ENCODE results near the gene PIP5K1B. TPM values are rescaled to one million over a fixed set of nuclear protein-coding genes. Genes with fewer than 3 reads are reported as not detected.

The PIP5K1B gene
- total and polyA plus RNA-seq, 2 donors (not counting 3 experiments of a cell fraction or from before 2014, with no cell fraction given) = 0.27 TPM; not detected in 1

- POLR2A ChIA-PET = no interaction called here
- no peak for DNase-seq (ENCODE audit: low read depth, low spot score)
- no peak overlapping the region for H2AFZ ChIP-seq (ENCODE audit: low read depth, low read length)
- H3K27ac ChIP-seq (ENCODE audit: insufficient read depth, low read depth, low read length) = no peak overlapping the region
- H4K20me1 ChIP-seq (replicated peaks; ENCODE audit: control insufficient read depth, extremely low read depth, insufficient read depth, low read length) = no peaks in the 10 kb centered on the region
- no peak overlapping the region for H3K4me3 ChIP-seq (replicated peaks in 1 of 3; ENCODE audit: insufficient read depth in 1 of 3, low read depth in 1 of 3, low read length in 3 of 3)
- dilution Hi-C loops (cut with MboI; ENCODE audit: extremely low pct_ligation_motif_present, low sequenced_read_pairs) = no loop called here
- no peak overlapping the region for H3K4me2 ChIP-seq (ENCODE audit: insufficient read depth, low read length)
- no peaks in the 10 kb centered on the region for H3K36me3 ChIP-seq (ENCODE audit: control insufficient read depth in 2 of 2, extremely low read depth in 1 of 2, insufficient read depth in 2 of 2, low read length in 2 of 2)
- TF ChIP-seq EZH2 (IDR thresholded peaks at IDR 0.05; ENCODE audit: borderline replicate concordance, low read depth, low read length, severe bottlenecking) (no peak), CTCF (IDR thresholded peaks at IDR 0.05; ENCODE audit: extremely low read depth in 1 of 2, insufficient read depth in 1 of 2, low read depth in 1 of 2, low read length in 2 of 2) (no peak), GATA2 (IDR thresholded peaks at IDR 0.05; ENCODE audit: insufficient read depth, insufficient read length, low read depth, low read length) (no peak), POLR2A (IDR thresholded peaks at IDR 0.05; ENCODE audit: low read depth, low read length) (no peak), FOS (IDR thresholded peaks at IDR 0.05; ENCODE audit: borderline replicate concordance, insufficient read depth, low read length) (no peak), MYC (IDR thresholded peaks at IDR 0.05; ENCODE audit: low read depth, low read length) (no peak), MAX (IDR thresholded peaks at IDR 0.05; ENCODE audit: insufficient read depth, insufficient read length) (no peak), POLR2AphosphoS5 (IDR thresholded peaks at IDR 0.05; ENCODE audit: insufficient read depth, low read depth, low read length) (no peak), JUN (IDR thresholded peaks at IDR 0.05; ENCODE audit: borderline replicate concordance, insufficient read depth, insufficient read length, low read depth) (no peak)
- no TSS peak for BruUV-seq (replicated peaks)
- H3K27me3 ChIP-seq (ENCODE audit: control insufficient read depth in 2 of 2, insufficient read depth in 2 of 2, low read length in 2 of 2) = peaks cover under 1 to 5% of the 10 kb centered on the region in 2 experiments
- no peaks in the 10 kb centered on the region for H3K9me1 ChIP-seq (replicated peaks; ENCODE audit: control insufficient read depth, extremely low read depth, insufficient read depth, low read length)
- CTCF ChIA-PET = no interaction called here
- H3K9ac ChIP-seq (replicated peaks; ENCODE audit: extremely low read depth, insufficient read depth, low read length) = no peak overlapping the region
- no peaks in the 10 kb centered on the region for H3K4me1 ChIP-seq (ENCODE audit: control insufficient read depth, extremely low read depth, insufficient read depth, low read length)
- no peaks in the 10 kb centered on the region for H3K79me2 ChIP-seq (ENCODE audit: control insufficient read depth, insufficient read depth, low read length)
- H3K9me3 ChIP-seq (replicated peaks; ENCODE audit: control insufficient read depth, insufficient read depth, low read length) = no peaks in the 10 kb centered on the region
- FAIRE-seq = no peak
- intact Hi-C loops (cut with micrococcal nuclease) = no loop called here
Measured at GRCh38 chr9:68726489-68726888, 21.4 kb downstream of the PIP5K1B start.
